Fibroblast of skin of scalp (primary cell): ENCODE measurements around the gene ZNF362. TPM values are rescaled to one million over a fixed set of nuclear protein-coding genes. Genes with fewer than 3 reads are reported as not detected.
"Not testable (repeated sequence)": the region's sequence is repeated elsewhere in the genome, so short reads cannot be mapped to it uniquely, and the experiment has no call there.

Experiments used
- DNase-seq: peaks from one replicate; pipeline ENCODE4 v3.0.0-alpha.2; 2013
- polyA plus RNA-seq, 2 experiments: library from polyadenylated mRNA; unstranded; fragments of 120-200 nt; gene quantifications; one replicate each; pipeline ENCODE4 v1.2.1, GENCODE V29; 2013; ENCODE audit not compliant: insufficient read length in 2 of 2

Gene ZNF362, protein sequence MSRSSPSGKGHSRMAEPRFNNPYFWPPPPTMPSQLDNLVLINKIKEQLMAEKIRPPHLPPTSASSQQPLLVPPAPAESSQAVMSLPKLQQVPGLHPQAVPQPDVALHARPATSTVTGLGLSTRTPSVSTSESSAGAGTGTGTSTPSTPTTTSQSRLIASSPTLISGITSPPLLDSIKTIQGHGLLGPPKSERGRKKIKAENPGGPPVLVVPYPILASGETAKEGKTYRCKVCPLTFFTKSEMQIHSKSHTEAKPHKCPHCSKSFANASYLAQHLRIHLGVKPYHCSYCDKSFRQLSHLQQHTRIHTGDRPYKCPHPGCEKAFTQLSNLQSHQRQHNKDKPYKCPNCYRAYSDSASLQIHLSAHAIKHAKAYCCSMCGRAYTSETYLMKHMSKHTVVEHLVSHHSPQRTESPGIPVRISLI
- polyA plus RNA-seq (2013, experiment 1 of 2; ENCODE audit: insufficient read length) = 30.8 TPM
- polyA plus RNA-seq (2013, experiment 2 of 2; ENCODE audit: insufficient read length) = 29.0 TPM

DNA sequence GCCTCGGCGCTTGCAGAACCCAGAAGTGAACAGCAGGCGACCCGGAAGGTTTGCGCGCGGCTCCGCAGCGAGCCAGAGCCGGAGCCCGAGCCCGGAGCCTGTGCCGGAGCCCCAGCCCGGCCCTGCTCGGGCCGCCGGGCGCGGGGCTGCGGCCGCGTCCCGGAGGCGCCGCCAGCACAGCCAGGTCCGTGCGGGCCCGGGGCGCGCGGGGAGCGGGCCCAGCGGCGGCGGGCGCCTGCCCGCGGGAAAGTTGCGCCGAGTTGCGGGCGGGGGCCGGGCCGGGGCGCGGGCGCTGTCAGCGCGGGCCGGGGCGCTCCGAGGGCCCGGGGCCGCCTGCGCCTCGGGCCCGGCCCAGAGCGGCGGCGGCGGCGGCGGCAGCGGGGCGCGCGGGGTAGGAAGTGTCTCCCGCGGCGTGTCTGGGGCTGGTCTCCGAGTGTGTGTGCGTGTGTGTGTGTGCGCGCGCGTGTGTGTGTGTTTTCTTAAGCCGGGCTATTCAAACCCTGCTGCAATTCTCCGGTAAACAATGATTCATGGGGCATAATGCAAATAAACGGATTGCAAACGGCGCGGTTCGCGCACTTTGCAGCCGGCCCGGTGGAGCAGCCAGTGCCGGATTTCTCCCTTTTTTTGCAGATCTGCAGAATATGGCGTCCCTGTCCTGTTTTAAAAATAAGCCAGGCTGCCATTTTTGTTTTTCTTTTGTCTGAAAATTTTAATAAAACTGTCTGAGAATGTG lies at the start of gene ZNF362:
Gene ZNF362 (plus strand): TSS at position 22 of the 736 bp plus-strand sequence. CDS start 14,083 bp downstream, outside the sequence.
- DNase-seq = peak; percentile 78

DNA sequence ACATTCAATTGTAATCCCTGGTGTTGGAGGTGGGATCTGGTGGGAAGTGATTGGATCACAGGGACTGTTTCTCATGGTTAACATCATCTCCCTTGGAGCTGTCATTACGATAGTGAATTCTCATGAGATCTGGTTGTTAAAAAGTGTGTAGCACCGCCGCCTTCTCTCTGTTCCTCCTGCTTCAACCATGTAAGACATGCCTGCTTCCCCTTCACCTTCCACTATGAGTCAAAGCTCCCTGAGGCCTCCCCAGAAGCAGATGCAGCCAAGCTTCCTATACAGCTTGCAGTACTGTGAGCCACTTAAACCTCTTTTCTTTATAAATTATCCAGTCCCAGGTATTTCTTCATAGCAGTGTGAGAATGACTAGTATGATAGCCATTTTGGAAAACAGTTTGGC lies 44.3 kb upstream of the ZNF362 start:
- no peak for DNase-seq

DNA sequence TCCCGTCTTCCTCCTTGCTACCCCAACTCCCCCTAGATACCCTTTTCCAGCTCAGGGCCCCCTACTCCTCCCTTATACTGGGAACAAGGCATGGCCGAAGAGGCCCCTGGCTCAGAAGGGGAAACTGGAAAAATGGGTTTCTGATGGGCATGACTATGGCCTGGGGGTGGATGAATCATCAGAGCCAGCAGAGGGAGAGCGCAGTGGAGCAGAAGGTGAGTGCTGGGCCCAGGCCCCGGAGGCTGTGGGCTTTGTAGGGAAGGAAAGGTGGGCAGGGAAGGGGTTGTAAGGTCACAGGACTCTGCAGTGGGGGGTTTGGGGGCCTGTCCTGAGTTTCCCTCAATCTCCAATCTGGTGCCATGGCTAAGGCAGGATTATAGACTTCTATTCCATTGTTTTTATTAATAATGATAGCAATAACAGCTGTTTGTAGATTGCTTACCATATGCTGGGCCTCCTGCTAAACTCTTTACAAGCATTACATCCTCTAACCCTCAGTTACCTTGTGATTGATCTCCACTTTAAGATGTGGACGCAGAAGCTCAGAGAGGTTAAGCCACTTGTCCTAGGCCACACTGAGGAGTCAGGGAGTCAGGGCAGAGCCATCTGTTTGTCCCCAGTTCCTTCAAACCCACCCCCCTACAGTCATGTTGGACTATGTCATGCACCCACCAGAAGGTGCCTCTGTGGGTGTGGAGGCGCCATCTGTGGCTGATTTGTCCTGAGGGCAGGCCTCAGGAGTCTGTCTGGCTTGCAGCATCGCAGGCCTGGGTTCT lies 36.2 kb upstream of the ZNF362 start:
- no peak for DNase-seq

DNA sequence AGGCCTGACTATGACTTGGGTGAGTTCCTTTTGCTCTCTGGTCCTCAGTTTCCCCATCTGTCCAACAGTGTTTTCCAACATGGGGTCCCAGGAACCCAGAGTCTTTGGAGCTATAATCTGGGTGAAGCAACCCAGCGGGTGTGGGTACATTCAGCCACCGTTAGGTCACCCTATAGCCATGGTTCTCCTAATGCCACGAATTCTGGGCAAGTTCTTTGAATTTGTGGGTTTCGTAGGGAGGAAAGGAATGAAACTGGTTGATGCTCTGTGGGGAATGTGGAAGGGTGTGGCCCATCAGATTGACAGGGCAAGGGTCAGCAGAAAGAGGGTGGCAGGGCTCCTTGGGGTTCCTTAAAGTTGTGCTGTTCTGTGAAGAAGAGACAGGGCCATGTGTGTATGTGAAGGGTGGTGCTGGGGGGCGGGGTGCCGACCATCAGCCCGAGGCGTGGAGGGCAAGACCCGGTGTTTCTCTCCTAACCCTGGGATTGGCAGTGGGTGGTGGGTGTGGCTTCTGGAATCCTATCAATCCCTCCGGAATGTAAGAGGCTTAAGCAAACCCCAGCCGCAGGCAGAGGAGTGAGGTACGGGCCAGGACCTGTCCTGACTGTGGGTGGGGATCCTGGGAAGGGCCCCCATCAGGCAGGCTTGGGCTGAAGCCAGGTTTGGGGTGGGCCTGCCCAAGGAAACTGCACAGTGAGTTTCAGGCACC lies 35.5 kb upstream of the ZNF362 start:
- no peak for DNase-seq

DNA sequence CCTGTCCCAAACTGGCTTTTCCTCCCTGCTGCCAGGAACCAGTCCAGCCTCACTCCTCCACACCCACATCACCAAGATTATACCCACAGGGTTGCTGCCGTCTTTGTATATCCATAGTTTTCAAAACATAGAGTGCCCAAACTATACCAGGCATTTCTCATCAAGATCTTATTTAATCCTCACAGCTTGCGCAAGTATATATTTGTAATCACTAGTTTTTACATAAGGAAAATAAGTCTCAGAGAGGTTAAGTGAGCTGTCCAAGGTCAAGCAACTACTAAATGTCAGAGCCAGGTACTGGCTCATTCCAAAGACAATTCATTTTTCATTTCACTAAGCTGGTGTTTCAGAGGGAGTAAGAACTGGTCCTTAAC lies 34.9 kb upstream of the ZNF362 start:
- no peak for DNase-seq

DNA sequence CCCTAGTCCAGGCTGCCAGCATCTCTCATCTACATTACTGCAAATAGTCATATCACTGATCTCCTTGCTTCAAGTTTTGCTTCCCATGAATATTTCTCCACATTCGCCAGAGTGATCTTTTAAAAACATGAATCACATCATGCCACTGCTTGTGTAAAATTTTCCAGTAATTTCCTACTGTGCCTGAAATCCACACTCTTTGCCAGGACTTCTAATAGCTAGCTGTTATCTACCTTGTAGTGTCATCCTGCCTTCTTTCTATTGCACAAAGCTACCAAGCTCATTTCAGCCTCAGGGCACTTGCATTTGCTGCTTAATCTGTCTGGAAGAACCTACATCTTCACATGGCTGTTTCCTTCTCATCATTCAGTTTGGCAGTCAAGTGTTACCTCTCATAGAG lies 33.9 kb upstream of the ZNF362 start:
- no peak for DNase-seq

DNA sequence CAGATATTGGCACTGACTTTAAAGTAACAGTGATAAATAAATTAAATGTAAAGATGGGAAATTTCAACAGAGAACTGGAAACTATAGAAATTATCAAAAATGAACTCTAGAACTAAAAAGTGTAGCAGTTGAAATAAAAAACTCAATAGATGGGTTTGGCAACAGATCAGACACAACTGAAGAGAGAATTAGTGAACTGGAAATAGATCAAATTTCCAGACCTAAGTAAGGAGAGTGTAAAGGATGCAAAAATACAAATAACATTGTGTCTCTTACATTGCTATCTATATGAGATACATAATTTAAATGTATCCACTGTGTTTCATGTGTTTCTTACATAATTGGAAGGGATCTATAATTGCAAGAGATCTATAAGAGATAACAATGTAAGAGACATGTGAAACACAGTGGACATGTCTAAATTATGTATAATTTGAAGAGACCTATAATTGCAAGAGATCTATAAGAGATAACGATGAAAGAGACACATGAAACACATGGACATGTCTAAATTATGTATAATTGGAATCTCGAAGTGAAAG lies 32.1 kb upstream of the ZNF362 start:
- DNase-seq = no peak

DNA sequence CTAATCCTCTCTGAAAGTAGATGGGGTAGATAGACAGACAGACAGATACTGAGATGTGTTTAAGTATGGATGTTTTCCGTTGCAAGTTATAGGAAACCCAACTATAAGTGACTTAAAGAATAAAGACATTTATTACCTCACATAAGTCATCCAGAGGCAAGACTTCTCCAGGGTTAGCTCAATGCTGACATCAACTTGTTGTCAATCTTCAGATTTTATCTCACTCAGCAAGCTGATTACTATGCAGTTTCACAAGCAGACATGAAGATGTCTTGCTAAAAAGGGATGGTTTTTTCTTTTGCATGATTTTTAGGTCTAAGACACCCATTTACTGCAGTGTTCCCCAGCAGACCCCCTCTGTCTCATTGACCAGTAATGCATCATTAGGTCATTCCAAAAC lies 30.7 kb upstream of the ZNF362 start:
- no peak for DNase-seq

DNA sequence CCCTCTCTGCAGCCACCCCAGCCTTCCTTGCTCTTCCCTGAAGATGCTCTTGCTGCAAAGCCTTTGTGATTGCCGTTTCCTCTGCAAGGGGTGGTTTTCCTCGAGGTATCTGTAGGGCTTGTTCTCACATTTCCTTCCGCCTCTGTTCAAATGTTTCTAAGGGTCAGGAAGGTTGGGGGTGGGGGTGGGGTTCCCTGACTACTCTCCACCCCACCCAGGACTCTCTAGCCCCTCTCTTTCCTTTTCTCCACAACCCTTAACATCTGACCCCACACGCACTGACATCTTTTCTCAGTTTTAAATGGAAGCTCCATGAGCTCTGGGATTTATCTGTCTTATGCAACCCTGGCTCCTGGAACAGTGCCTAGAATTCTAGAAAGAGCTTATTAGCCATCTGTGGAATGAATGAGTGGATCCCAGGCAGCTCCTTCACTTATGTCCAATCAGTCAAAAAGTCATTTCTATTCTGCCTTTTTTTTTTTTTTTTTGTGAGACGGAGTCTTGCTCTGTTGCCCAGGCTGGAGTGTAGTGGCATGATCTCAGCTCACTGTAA lies 27.3 kb upstream of the ZNF362 start:
- peak; percentile 94 for DNase-seq

DNA sequence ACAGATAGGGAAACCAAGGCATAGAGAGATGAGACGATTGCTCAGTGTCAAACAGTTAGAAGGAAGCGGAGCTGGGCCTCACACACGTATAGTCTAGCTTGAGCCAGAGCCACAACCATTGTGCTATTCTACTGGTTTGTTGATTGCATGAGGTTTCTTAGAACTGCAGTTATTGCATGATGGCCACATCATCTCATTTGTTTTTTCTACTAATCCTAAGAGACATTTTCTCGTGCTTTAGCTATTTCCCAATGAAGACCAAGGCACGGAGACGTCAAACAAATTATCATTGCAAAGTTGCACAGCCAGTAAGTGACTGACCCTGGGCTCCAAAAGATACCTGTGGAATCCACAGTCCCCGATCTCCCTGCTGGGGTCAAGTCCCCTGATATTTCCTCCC lies 25.1 kb upstream of the ZNF362 start:
- no peak for DNase-seq

DNA sequence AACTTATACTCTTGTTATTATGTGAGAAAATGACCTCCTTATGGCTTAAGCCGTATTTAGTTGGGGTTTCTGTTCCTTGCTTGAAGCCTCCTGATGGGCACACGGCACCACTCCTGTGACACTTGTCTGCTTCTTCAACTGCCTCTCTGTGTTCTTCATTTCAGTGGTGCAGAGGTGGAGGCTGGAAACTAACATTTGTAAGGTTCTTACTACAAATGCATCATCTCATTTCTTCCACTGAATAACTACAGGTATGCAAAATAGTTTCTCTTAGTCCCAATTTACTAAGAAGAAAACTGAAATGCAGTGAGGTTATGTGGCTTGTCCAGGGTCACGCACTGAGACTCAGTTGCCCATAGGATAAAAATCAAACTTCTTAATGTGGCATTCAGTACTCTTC lies 23.6 kb upstream of the ZNF362 start:
- DNase-seq = no peak

DNA sequence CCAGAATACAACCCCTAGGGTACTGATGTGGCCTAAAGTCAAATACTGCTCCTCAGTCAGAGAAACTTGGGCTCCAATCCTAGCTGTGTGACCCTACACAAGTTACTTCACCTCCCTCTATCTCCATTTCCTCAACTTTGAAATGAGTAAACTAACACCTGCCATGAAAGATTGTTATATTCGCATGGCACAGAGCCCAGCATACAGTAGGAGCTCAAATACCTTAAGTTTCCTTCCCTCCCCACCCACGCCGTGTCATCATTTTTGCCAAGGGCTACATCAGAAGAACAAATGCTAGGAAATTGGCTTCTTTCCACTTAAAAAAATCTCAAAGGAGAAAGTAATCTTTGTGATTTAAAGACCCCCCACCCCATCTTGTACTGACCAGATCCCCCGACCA lies 22.2 kb upstream of the ZNF362 start:
- no peak for DNase-seq

DNA sequence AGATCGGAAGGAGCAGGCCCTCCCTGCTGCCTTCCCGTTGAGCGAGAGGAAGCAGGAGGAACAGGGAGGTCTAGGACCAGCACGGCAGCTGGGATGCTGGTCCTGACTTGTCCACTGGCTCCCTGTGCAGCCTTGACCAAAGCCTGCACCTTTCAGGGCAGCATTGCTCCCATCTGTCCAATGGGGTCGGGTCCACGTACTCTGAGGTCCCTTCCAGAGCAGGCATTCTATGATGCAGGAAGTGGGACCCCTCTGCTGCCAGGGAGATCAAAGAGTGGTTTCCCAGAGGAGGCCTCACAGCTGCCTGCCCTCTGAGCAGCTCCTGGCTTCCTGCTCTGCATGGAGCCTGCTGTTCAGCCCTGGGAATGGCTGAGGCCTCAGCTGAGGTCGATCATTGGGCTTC lies 21.7 kb upstream of the ZNF362 start:
- DNase-seq = no peak

DNA sequence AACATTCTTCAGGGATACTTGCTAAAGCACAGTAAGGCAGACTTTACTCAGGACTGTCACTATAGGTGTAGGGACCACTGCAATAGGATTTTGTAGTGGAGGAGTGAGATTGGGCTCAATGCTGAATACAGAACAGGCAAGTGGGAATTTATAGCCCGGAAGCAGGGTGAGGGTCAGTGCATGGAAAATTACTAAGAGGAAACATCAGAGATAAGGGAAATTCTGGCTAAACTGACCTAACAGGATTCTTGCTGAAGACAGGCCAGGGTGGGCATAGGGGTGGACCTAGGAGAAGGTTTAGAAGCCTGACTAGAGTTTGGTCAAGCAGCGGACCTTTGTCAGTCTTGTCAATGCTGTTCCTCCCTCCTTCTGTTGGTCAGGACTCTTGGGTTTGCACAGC lies 20.8 kb upstream of the ZNF362 start:
- DNase-seq = no peak

DNA sequence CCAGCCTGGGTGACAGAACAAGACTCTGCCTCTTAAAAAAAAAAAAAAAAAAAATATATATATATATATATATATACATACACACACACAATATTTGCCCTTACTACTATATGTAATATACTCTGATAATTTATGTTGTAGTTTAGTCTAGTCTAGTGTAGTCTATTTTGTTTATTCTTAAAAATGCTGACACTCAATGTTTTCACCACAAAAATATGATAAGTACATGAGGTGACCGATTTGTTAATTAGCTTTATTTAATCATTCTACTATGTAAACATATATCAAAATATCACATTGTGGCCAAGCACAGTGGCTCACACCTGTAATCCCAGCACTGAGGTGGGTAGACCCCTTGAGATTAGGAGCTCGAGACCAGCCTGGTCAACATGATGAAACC lies 19.8 kb upstream of the ZNF362 start:
- no peak for DNase-seq

DNA sequence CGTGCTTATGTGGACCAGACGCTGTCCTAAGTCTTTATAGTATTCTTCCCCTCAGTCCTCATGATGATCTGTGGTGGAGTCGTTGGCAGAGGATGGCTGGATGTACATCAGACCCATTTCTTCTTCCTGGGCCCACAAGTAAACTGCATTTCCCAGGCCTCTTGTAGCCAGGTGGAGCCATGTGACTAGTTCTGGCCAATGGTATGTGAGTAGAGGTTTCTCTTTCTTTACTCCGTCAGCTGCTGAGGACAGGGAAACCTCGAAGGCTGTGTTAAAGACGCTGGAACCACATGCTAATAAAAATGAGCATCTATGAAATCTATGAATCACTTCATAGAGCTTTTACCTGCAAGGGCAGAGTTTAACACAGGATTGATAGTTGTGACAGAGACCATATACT lies 18.7 kb upstream of the ZNF362 start:
- DNase-seq = no peak

DNA sequence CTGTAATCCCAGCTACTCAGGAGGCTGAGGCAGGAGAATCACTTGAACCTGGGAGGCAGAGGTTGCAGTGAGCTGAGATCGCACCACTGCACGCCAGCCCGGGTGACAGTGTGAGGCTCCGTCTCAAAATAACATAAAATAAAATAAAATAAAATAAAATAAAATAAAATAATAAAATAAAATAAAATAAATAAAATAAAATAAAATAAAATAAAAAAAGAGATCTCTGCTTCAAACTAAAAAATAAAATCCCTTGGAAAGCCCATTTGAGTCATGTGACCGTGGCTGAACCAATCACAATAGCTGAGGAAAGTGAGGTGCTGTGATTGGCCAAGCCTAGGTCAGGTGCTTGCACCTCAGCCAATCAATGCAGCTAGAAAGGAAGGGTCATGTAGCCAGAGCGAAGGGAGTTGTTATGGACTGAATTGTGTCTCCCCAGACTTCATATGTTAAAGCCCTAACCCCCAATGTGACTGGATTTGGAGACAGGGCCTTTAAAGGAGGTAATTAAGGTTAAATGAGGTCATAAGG lies 18.0 kb upstream of the ZNF362 start:
- DNase-seq = not testable (repeated sequence)

DNA sequence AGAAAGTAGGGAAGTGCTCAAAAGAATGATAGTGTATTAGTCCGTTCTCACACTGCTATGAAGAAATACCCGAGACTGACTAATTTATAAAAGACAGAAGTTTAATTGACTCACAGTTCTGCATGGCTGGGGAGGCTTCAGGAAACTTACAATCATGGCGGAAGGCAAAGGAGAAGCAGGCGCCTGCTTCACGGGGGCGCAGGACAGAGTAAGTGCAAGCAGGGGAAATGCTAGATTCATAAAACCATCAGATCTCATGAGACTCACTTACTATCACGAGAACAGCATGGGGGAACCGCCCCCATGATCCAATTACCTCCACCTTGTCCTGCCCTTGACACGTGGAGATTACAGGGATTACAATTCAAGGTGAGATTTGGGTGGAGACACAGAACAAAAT lies 16.9 kb upstream of the ZNF362 start:
- DNase-seq = not testable (repeated sequence)

DNA sequence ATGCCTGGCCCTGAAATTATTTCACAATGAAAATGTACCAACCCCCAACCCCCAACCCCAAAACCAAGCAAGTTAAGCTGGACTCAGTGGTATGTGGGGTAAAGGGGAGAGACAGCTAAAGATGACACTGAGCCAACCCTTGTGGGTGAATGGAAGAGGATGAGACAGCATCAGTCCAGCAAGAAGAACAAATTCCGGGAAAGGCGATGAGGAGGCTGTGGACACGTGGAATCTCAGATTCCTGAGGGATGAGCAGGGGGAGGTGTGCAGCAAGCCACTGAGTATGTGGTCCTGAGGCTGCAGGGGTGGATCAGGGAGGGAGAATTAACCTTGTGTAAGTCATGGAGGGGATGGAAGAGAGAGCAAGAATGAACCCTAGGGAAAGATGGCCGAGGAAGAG lies 14.4 kb upstream of the ZNF362 start:
- peak; percentile 53 for DNase-seq

DNA sequence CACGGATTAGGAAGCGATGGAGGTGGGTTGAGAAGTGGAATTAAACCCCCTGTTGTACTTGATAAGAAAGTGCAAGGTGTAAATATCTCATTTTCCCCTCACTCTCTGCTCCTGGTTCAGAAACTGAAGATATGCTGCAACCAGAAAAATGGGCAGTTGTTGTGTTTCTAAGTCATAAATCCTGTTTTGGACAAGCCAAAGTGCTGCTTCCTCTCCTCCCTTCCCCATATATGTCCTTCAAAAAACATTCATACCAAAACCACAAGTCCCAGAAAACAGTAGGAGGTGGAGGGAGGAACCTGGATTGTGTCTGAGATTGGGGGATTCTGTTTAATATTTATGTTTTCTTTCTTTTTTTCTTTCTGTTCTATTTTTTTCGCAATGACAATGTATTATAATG lies 13.6 kb upstream of the ZNF362 start:
- no peak for DNase-seq

DNA sequence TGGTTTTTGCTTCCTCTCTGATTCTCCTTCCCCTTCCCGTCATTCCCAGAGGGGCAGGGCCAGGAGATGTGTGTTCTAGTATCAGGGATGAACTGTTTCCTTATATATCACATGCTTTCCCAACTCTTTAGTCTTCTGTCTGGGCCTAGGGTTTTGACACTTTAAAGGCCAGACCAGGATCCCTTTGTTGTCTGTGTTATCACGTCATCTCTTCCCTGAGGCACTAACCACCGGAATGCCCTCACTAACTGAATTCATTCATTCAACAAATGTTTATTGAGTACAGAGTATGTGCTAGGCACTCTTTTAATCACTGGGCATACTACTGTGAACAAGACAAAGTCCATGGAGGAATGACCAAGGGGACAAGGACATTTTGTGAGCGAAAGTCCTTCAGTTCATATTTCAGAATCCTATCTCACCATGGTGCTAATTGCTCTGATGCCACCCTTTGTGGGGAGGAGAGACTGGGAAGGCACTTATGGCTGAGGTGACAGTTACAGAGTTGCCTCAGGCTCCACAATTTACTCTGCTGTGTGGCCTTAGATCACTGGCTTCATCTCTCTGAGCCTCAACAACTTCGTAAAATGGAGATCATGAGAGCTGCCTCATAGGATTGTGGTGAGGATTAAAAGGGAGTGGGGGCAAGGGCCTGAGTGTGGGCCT lies 12.0 kb upstream of the ZNF362 start:
- DNase-seq = no peak
